MM.1S (cell line): ENCODE results near the gene ADAMTSL3.

ENCODE experiments used
- DNase-seq: peaks from one replicate; pipeline ENCODE4 v3.0.0-alpha.2; 2015
- H2AFZ ChIP-seq: fragments of 300-600 bp; sonication (generic); 2 replicates; pipeline ENCODE4 v1.6.0; 2016; ENCODE audit warnings: antibody characterized with exemption, low read length
- H3F3A ChIP-seq: fragments of 300-600 bp; sonication (generic); 2 replicates; pipeline ENCODE4 v1.6.1; 2016; ENCODE audit warnings: mild to moderate bottlenecking, antibody characterized with exemption, low read length, moderate library complexity, mixed read lengths; ENCODE audit not compliant: insufficient read depth
- H3K27ac ChIP-seq: fragments of 300-600 bp; sonication (generic); 2 replicates; pipeline ENCODE4 v1.5.1; 2016; ENCODE audit warnings: mild to moderate bottlenecking, low read length
- H3K27me3 ChIP-seq: fragments of 300-600 bp; sonication (generic); replicated peaks from 2 replicates; pipeline ENCODE4 v1.6.0; 2016; ENCODE audit warnings: low read length; ENCODE audit not compliant: insufficient read depth
- H3K36me3 ChIP-seq: fragments of 300-600 bp; sonication (generic); replicated peaks from 2 replicates; pipeline ENCODE4 v1.6.1; 2016; ENCODE audit warnings: mild to moderate bottlenecking, low read length, mixed read lengths; ENCODE audit not compliant: insufficient read depth
- H3K4me1 ChIP-seq: fragments of 300-600 bp; sonication (generic); 2 replicates; pipeline ENCODE4 v1.6.1; 2016; ENCODE audit warnings: low read length, mixed read lengths
- H3K4me2 ChIP-seq: fragments of 300-600 bp; sonication (generic); 2 replicates; pipeline ENCODE4 v1.6.0; 2016; ENCODE audit warnings: low read depth, low read length
- H3K4me3 ChIP-seq: fragments of 300-600 bp; sonication (generic); 2 replicates; pipeline ENCODE4 v1.5.1; 2016; ENCODE audit warnings: low read length, mixed read lengths
- H3K79me2 ChIP-seq: fragments of 300-600 bp; sonication (generic); 2 replicates; pipeline ENCODE4 v1.6.1; 2016; ENCODE audit warnings: mixed run types, low read length, mixed read lengths
- H3K9ac ChIP-seq: fragments of 300-600 bp; sonication (generic); 2 replicates; pipeline ENCODE4 v1.6.1; 2016; ENCODE audit warnings: low read length, mixed read lengths
- H3K9me2 ChIP-seq: fragments of 300-600 bp; sonication (generic); replicated peaks from 2 replicates; pipeline ENCODE4 v1.6.1; 2016; ENCODE audit warnings: mild to moderate bottlenecking, low read length, mixed read lengths; ENCODE audit not compliant: insufficient read depth
- H3K9me3 ChIP-seq: fragments of 300-600 bp; sonication (generic); replicated peaks from 2 replicates; pipeline ENCODE4 v1.6.1; 2016; ENCODE audit warnings: mild to moderate bottlenecking, low read length, mixed read lengths; ENCODE audit not compliant: insufficient read depth
- H4K20me1 ChIP-seq: fragments of 300-600 bp; sonication (generic); 2 replicates; pipeline ENCODE4 v1.6.1; 2016; ENCODE audit warnings: mild to moderate bottlenecking, low read length, moderate library complexity, mixed read lengths; ENCODE audit not compliant: insufficient read depth
- CTCF ChIP-seq: fragments of 300-600 bp; sonication (generic); IDR thresholded peaks from 2 replicates; pipeline ENCODE4 v1.5.1; 2016; ENCODE audit warnings: antibody characterized with exemption, low read length, mixed read lengths
- EZH2 ChIP-seq: fragments of 300-600 bp; sonication (generic); optimal IDR thresholded peaks from 2 replicates; pipeline ENCODE3; 2017; ENCODE audit warnings: low read depth, mild to moderate bottlenecking, antibody characterized with exemption, low read length, mixed read lengths
- EZH2phosphoT487 ChIP-seq: fragments of 300-600 bp; sonication (generic); IDR thresholded peaks from 2 replicates; pipeline ENCODE4 v1.6.1; 2018; ENCODE audit warnings: antibody characterized with exemption, low read length

Gene ADAMTSL3

DNA sequence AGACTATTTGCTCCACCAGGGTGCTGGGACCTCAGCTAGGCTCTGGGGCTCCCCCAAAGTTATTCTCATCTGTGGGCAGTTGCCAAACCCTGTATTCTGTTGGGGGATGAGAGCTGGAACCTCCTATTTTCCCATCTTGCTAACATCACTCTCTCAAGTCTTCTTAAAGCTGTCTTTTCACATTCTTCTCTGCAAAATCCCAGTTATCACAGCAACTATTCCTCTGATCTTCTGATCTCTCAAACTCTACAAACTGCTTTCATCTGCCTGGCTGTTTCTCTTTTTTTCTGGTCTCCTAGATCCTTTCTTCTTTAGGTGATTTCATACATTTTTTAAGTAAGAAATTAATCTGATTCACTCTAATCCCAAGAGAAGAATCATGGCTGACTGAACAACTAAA lies 10.7 kb upstream of the ADAMTSL3 start:
- Histone ChIP-seq H3K27me3 (no peaks in the 10 kb centered on the region), H3K9ac (no peak overlapping the region), H3K4me1 (no peaks in the 10 kb centered on the region), H3K27ac (no peak overlapping the region), H3F3A (no peaks in the 10 kb centered on the region), H4K20me1 (no peaks in the 10 kb centered on the region), H3K9me2 (no peaks in the 10 kb centered on the region), H3K36me3 (no peaks in the 10 kb centered on the region), H3K4me2 (no peak overlapping the region), H3K9me3 (no peaks in the 10 kb centered on the region), H2AFZ (no peak overlapping the region), H3K4me3 (no peak overlapping the region), H3K79me2 (no peaks in the 10 kb centered on the region)
- TF ChIP-seq EZH2: no peak
- no peak for TF ChIP-seq EZH2phosphoT487
- no peak for TF ChIP-seq CTCF
- no peak for DNase-seq

DNA sequence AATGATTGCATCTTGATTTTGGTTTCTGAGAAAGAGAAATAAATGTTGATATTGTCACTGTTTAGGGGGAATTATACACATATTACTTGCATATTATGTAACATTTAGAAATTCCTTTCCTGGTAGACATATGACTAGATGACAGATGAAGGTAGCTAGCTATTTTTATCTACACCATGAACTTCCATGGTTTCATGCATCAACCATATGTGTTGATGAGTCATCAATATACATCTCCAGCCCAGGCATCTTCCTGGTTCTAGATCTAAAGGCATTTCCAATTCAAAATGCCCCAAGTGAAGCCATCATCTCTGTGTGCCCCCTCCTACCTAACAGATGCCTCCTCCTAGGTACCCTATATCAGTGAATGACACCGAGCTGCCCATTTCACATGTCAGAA lies 9.5 kb upstream of the ADAMTSL3 start:
- Histone ChIP-seq H3K9me2 (no peaks in the 10 kb centered on the region), H3K4me1 (no peaks in the 10 kb centered on the region), H3F3A (no peaks in the 10 kb centered on the region), H3K9ac (no peak overlapping the region), H2AFZ (no peak overlapping the region), H3K4me3 (no peak overlapping the region), H3K27me3 (no peaks in the 10 kb centered on the region), H3K79me2 (no peaks in the 10 kb centered on the region), H3K36me3 (no peaks in the 10 kb centered on the region), H4K20me1 (no peaks in the 10 kb centered on the region), H3K4me2 (no peak overlapping the region), H3K27ac (no peak overlapping the region), H3K9me3 (no peaks in the 10 kb centered on the region)
- no peak for TF ChIP-seq CTCF
- TF ChIP-seq EZH2: no peak
- DNase-seq: no peak

DNA sequence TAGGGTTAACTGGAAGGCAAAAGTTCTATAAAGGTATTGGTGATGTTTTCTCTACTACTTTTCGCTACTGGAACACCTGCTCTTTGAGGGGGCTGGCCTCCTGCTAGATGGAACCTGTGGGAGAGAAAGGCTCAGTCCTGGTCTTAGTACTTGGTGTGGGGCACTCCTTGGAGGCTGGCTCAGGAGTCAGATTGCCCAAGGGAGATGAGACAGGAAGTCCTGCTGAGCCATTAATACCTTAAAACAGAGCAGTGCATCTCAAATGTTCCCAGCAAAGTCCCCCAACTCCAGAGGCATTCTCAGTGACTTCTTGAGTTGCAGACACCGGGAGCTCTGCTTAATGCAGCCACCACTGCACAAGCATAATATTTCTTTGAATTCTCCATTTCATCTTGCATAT lies 3.1 kb upstream of the ADAMTSL3 start:
- Histone ChIP-seq H3K9ac (no peak overlapping the region), H2AFZ (no peak overlapping the region), H3K27me3 (no peaks in the 10 kb centered on the region), H3K4me2 (no peak overlapping the region), H3K4me3 (no peak overlapping the region), H4K20me1 (no peaks in the 10 kb centered on the region), H3K9me3 (no peaks in the 10 kb centered on the region), H3F3A (no peaks in the 10 kb centered on the region), H3K9me2 (no peaks in the 10 kb centered on the region), H3K36me3 (no peaks in the 10 kb centered on the region), H3K27ac (no peak overlapping the region), H3K79me2 (no peaks in the 10 kb centered on the region), H3K4me1 (no peaks in the 10 kb centered on the region)
- TF ChIP-seq EZH2 (no peak), CTCF (no peak), EZH2phosphoT487 (no peak)
- DNase-seq: no peak
